HepG2 (cell line): ENCODE data around the gene CEACAM21. TPM values are rescaled to one million over a fixed set of nuclear protein-coding genes. Genes with fewer than 3 reads are reported as not detected.

Source experiments
- AKNA ChIP-seq: sonication (generic); formaldehyde crosslinking; IDR thresholded peaks from 2 replicates; pipeline ENCODE4 v1.4.0; 2020; ENCODE audit warnings: missing genetic modification reagents, borderline replicate concordance
- ATF4 ChIP-seq, 2 experiments: fragments of 450-650 bp in 1 of 2; sonication (generic) in 1 of 2; formaldehyde crosslinking; IDR thresholded peaks; 2 replicates each; pipeline versions ENCODE4 v1.5.0 to v1.8.0; 2020 to 2022; ENCODE audit warnings: mild to moderate bottlenecking in 1 of 2, missing genetic modification reagents in 1 of 2
- ATF7-NPFF ChIP-seq: sonication (generic); formaldehyde crosslinking; IDR thresholded peaks from 2 replicates; pipeline ENCODE4 v1.8.1; 2023; ENCODE audit warnings: mild to moderate bottlenecking, low read depth, missing genetic modification reagents, moderate library complexity
- KDM4B ChIP-seq: sonication (generic); formaldehyde crosslinking; IDR thresholded peaks from 2 replicates; pipeline ENCODE4 v1.4.0; 2020; ENCODE audit warnings: missing genetic modification reagents
- POLR2G ChIP-seq: fragments of 200-400 bp; formaldehyde crosslinking; IDR thresholded peaks from 2 replicates; pipeline ENCODE4 v1.6.1; 2018; ENCODE audit warnings: mild to moderate bottlenecking, low read depth, low read length, moderate library complexity
- SP140L ChIP-seq: sonication (generic); formaldehyde crosslinking; IDR thresholded peaks from 2 replicates; pipeline ENCODE4 v1.4.0; 2020; ENCODE audit warnings: missing genetic modification reagents, borderline replicate concordance
- XRCC5 ChIP-seq: fragments of 200-400 bp; formaldehyde crosslinking; optimal IDR thresholded peaks from 2 replicates; pipeline ENCODE3; 2017; ENCODE audit warnings: mild to moderate bottlenecking, low read length
- polyA plus RNA-seq, 8 experiments: library from polyadenylated mRNA; depleted of rRNA in 3 of 8; stranded (reverse) in 7 of 8; unstranded in 1 of 8; fragments of >200 nt; fragmentation: Illumina TruSeq in 4 of 8; extraction: Trizol in 4 of 8; gene quantifications; 2 replicates each; pipeline versions ENCODE4 v1.2.1 to v1.2.3, GENCODE V29; 2011 to 2016; ENCODE audit warnings: low read depth in 4 of 8, missing spikeins in 1 of 8, mixed read lengths in 1 of 8; ENCODE audit not compliant: insufficient read depth in 1 of 8
- total RNA-seq, 5 experiments: library from RNA; depleted of rRNA; stranded (reverse); fragments of >200 nt; fragmentation: Illumina TruSeq; extraction: Trizol; gene quantifications; 2 replicates each; pipeline ENCODE4 v1.2.3, GENCODE V29; 2016; ENCODE audit warnings: low read depth in 1 of 5
- TF ChIP-seq, protein P1 (sequence below): sonication (generic); formaldehyde crosslinking; IDR thresholded peaks from 2 replicates; pipeline ENCODE4 v1.4.0; 2020; ENCODE audit warnings: mild to moderate bottlenecking, missing genetic modification reagents
- TF ChIP-seq, protein P2 (sequence below): sonication (generic); formaldehyde crosslinking; IDR thresholded peaks from 2 replicates; pipeline ENCODE4 v1.4.0; 2020; ENCODE audit warnings: missing genetic modification reagents, borderline replicate concordance
- TF ChIP-seq, protein P3 (sequence below): sonication (generic); formaldehyde crosslinking; IDR thresholded peaks from 2 replicates; pipeline ENCODE4 v1.8.1; 2023; ENCODE audit warnings: missing genetic modification reagents, mild to moderate bottlenecking, borderline replicate concordance

CEACAM21 gene
- total and polyA plus RNA-seq, 2 of the 13 experiments (the other 11 are each of a cell fraction or from before 2014, with no cell fraction given): 0.05 TPM; not detected in 1

DNA sequence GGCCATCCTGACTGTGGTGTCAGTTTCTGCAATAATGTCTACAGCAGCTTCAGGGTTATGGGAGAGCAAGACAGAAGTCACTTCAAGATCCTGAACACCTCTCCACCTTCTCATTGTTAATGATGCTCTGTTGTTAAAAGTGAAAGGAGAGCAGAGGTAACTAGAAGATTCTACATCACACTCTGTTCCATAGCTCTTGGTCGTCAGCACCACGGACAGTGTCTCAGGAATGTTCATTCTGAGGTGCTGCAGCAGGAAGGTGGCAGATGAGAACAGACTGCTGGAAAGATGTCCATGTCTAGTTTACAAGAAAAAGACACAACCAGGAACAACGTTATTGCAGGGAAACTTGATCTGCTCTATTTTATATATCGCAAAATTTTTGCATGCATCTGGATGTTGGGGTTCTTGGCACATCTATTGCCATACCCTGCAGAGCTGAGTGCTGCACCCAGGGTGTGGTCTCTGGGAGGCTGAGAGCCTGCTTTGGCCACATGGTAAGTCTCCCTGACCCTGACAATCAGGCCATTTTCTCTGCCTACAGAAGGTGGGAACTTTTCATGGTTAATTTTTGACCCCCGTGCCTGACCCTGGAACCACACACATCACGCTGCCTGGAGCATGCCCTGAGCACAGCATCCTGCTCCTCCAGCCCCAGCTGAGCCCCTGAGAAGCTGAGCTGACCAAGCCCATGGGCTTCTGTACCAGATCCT lies 12.7 kb downstream of the CEACAM21 start (continued):
- TF ChIP-seq AKNA (no peak), ATF4 (CRISPR knock-in tag; IDR thresholded peaks at IDR 0.05) (0 out of 4 replicates have a peak, but pooled peaks of 1 of the 2 experiments have one; percentile 19), SP140L (0 out of 2 replicates have a peak, but pooled peaks have one; percentile 47), KDM4B (CRISPR knock-in tag) (no peak), POLR2G (no peak), ATF7-NPFF (no peak), XRCC5 (peak; percentile 15)
- TF ChIP-seq, protein P1, sequence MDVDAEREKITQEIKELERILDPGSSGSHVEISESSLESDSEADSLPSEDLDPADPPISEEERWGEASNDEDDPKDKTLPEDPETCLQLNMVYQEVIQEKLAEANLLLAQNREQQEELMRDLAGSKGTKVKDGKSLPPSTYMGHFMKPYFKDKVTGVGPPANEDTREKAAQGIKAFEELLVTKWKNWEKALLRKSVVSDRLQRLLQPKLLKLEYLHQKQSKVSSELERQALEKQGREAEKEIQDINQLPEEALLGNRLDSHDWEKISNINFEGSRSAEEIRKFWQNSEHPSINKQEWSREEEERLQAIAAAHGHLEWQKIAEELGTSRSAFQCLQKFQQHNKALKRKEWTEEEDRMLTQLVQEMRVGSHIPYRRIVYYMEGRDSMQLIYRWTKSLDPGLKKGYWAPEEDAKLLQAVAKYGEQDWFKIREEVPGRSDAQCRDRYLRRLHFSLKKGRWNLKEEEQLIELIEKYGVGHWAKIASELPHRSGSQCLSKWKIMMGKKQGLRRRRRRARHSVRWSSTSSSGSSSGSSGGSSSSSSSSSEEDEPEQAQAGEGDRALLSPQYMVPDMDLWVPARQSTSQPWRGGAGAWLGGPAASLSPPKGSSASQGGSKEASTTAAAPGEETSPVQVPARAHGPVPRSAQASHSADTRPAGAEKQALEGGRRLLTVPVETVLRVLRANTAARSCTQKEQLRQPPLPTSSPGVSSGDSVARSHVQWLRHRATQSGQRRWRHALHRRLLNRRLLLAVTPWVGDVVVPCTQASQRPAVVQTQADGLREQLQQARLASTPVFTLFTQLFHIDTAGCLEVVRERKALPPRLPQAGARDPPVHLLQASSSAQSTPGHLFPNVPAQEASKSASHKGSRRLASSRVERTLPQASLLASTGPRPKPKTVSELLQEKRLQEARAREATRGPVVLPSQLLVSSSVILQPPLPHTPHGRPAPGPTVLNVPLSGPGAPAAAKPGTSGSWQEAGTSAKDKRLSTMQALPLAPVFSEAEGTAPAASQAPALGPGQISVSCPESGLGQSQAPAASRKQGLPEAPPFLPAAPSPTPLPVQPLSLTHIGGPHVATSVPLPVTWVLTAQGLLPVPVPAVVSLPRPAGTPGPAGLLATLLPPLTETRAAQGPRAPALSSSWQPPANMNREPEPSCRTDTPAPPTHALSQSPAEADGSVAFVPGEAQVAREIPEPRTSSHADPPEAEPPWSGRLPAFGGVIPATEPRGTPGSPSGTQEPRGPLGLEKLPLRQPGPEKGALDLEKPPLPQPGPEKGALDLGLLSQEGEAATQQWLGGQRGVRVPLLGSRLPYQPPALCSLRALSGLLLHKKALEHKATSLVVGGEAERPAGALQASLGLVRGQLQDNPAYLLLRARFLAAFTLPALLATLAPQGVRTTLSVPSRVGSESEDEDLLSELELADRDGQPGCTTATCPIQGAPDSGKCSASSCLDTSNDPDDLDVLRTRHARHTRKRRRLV (CRISPR knock-in tag): no peak
- TF ChIP-seq, protein P2, sequence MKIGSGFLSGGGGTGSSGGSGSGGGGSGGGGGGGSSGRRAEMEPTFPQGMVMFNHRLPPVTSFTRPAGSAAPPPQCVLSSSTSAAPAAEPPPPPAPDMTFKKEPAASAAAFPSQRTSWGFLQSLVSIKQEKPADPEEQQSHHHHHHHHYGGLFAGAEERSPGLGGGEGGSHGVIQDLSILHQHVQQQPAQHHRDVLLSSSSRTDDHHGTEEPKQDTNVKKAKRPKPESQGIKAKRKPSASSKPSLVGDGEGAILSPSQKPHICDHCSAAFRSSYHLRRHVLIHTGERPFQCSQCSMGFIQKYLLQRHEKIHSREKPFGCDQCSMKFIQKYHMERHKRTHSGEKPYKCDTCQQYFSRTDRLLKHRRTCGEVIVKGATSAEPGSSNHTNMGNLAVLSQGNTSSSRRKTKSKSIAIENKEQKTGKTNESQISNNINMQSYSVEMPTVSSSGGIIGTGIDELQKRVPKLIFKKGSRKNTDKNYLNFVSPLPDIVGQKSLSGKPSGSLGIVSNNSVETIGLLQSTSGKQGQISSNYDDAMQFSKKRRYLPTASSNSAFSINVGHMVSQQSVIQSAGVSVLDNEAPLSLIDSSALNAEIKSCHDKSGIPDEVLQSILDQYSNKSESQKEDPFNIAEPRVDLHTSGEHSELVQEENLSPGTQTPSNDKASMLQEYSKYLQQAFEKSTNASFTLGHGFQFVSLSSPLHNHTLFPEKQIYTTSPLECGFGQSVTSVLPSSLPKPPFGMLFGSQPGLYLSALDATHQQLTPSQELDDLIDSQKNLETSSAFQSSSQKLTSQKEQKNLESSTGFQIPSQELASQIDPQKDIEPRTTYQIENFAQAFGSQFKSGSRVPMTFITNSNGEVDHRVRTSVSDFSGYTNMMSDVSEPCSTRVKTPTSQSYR (CRISPR knock-in tag): peak; percentile 29; the same call in 1 of the 2 replicates
- TF ChIP-seq, protein P3, sequence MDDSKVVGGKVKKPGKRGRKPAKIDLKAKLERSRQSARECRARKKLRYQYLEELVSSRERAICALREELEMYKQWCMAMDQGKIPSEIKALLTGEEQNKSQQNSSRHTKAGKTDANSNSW (CRISPR knock-in tag): no peak
